A549 treated with RU486 at 1 μM for 4 hours (cell line): ENCODE measurements around the gene HSFY1. TPM values are rescaled to one million over a fixed set of nuclear protein-coding genes. Genes with fewer than 3 reads are reported as not detected.

Experiments
- total RNA-seq: library from RNA; stranded (reverse); fragments of 200-300 nt; extraction: Qiagen RNA extraction; gene quantifications from 5 replicates; pipeline ENCODE4 v1.2.3, GENCODE V29; 2022; ENCODE audit warnings: low read depth

The HSFY1 gene
- total RNA-seq, result not detected in 5 replicates

GRCh38 chrY:18546420-18546819 lies at the start of gene HSFY1:
Gene HSFY1, plus strand, starts transcription at chrY:18546720. Its CDS starts 68 bp downstream, at chrY:18546788.

Other genes with a start within 250 kb of the HSFY1 start
- gene HSFY2, start 227.0 kb downstream of the HSFY1 start, total RNA-seq, result not detected in 5 replicates